Endodermal cell (in vitro differentiated cells): Measurements from ENCODE around the gene OR2C1. TPM values are rescaled to one million over a fixed set of nuclear protein-coding genes. Genes with fewer than 3 reads are reported as not detected.

Experiments
- DNase-seq: peaks from one replicate; pipeline ENCODE4 v3.0.0-alpha.2; 2017
- H3K27ac ChIP-seq: 2 replicates; pipeline ENCODE4 v1.5.1; 2013; ENCODE audit warnings: mild to moderate bottlenecking, low read depth, low read length, moderate library complexity
- H3K27me3 ChIP-seq: 2 replicates; pipeline ENCODE4 v1.6.1; 2013; ENCODE audit warnings: mild to moderate bottlenecking, low read length, moderate library complexity; ENCODE audit not compliant: insufficient read depth, control insufficient read depth, poor library complexity, severe bottlenecking
- H3K36me3 ChIP-seq: 2 replicates; pipeline ENCODE4 v1.7.0; 2013; ENCODE audit warnings: mild to moderate bottlenecking, low read length, moderate library complexity; ENCODE audit not compliant: control insufficient read depth, insufficient read depth
- H3K4me1 ChIP-seq: one replicate; pipeline ENCODE4 v1.7.0; 2013; ENCODE audit warnings: low read length; ENCODE audit not compliant: control insufficient read depth, insufficient read depth
- H3K4me3 ChIP-seq: 2 replicates; pipeline ENCODE4 v1.5.1; 2013; ENCODE audit warnings: mild to moderate bottlenecking, low read length, moderate library complexity
- H3K9ac ChIP-seq: 2 replicates; pipeline ENCODE4 v1.6.1; 2013; ENCODE audit warnings: mild to moderate bottlenecking, low read length, moderate library complexity; ENCODE audit not compliant: poor library complexity, severe bottlenecking; ENCODE audit errors: extremely low read depth
- H3K9me3 ChIP-seq: 2 replicates; pipeline ENCODE4 v1.6.1; 2013; ENCODE audit warnings: mild to moderate bottlenecking, low read length, moderate library complexity; ENCODE audit not compliant: control insufficient read depth
- H3K27ac Mint-ChIP-seq: 2 replicates; pipeline ENCODE4 v1.8.0; 2020; ENCODE audit warnings: mixed read lengths
- H3K27me3 Mint-ChIP-seq: 2 replicates; pipeline ENCODE4 v1.8.0; 2021; ENCODE audit warnings: mild to moderate bottlenecking, mixed read lengths; ENCODE audit not compliant: insufficient read depth
- H3K36me3 Mint-ChIP-seq: 2 replicates; pipeline ENCODE4 v1.8.0; 2020; ENCODE audit warnings: low read depth, mixed read lengths
- H3K4me1 Mint-ChIP-seq: 2 replicates; pipeline ENCODE4 v1.8.0; 2020; ENCODE audit warnings: mixed read lengths
- H3K4me3 Mint-ChIP-seq: 2 replicates; pipeline ENCODE4 v1.8.0; 2020; ENCODE audit warnings: mild to moderate bottlenecking, moderate library complexity, mixed read lengths
- H3K9me3 Mint-ChIP-seq: 2 replicates; pipeline ENCODE4 v1.8.0; 2020; ENCODE audit warnings: mild to moderate bottlenecking, mixed read lengths
- CTCF ChIP-seq: fragments of 200-600 bp; sonication (generic); conservative IDR thresholded peaks from 2 replicates; pipeline ENCODE4 v1.5.0; 2021; ENCODE audit warnings: antibody characterized with exemption, mild to moderate bottlenecking
- WGBS, 2 experiments: methylation state at CpG; one replicate each; pipeline versions ENCODE4 v1.1.5 to v1.1.7; 2013; ENCODE audit warnings: missing lambda C conversion rate in 2 of 2, mixed read lengths in 1 of 2; ENCODE audit not compliant: insufficient coverage in 1 of 2, insufficient read length in 1 of 2; 5-methylcytosine and 5-hydroxymethylcytosine counted together
- total RNA-seq, 2 donors: library from RNA; stranded (reverse); fragmentation: NEBNext Ultra II Directional in 1 of 2; extraction: Animal tissue kit (Norgen Biotek cat#: 25700) in 1 of 2; gene quantifications; 2 replicates in 1 of 2; 3 replicates in 1 of 2; pipeline ENCODE4 v1.2.1, GENCODE V29; 2021

OR2C1 gene
- total RNA-seq, 2 donors from 2014 or later, result not detected

DNA sequence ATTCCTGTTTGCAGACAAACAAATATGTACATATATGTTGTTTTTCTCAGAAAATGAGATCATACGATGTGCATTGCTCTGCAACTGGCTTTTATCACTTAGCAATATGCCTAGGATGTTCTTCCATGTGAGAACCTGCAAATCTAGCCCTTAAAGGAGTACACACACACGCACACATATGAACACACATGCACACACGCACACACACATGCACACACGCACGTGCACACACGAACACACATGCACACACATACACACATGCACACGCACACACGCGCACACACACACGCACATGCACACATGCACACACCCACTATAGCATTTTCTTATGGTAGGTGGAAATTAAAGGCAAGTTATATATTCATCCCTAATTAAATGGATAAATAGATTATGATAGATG, 8.1 kb upstream of the OR2C1 start:
- no peaks in the 10 kb centered on the region for H3K9me3 ChIP-seq
- no peak overlapping the region for H3K27ac ChIP-seq
- Mint-ChIP-seq H3K9me3 (peaks cover 14% of the 10 kb centered on the region), H3K4me1 (no peaks in the 10 kb centered on the region), H3K27ac (no peak overlapping the region), H3K4me3 (no peak overlapping the region), H3K27me3 (peaks cover 19% of the 10 kb centered on the region), H3K36me3 (no peaks in the 10 kb centered on the region)
- no peaks in the 10 kb centered on the region for H3K4me1 ChIP-seq
- no peaks in the 10 kb centered on the region for H3K36me3 ChIP-seq
- TF ChIP-seq CTCF, result no peak
- H3K4me3 ChIP-seq, result no peak overlapping the region
- H3K9ac ChIP-seq, result no peak overlapping the region
- WGBS, 2 experiments, result 63 to 91% methylated on average over 1 to 5 of the region's 10 CpGs
- DNase-seq, result no peak
- no peaks in the 10 kb centered on the region for H3K27me3 ChIP-seq

GRCh38 chr16:3348547-3349167, 7.0 kb upstream of the OR2C1 start:
- H3K9me3 ChIP-seq, result no peaks in the 10 kb centered on the region
- Mint-ChIP-seq H3K4me3 (no peak overlapping the region), H3K4me1 (no peaks in the 10 kb centered on the region), H3K27me3 (peaks cover 18% of the 10 kb centered on the region), H3K36me3 (no peaks in the 10 kb centered on the region), H3K9me3 (peaks cover 13% of the 10 kb centered on the region), H3K27ac (no peak overlapping the region)
- H3K27ac ChIP-seq, result no peak overlapping the region
- H3K36me3 ChIP-seq, result no peaks in the 10 kb centered on the region
- no peak for DNase-seq
- TF ChIP-seq CTCF, result no peak
- WGBS, 2 experiments, result 86 to 100% methylated on average over 1 to 3 of the region's 4 CpGs
- no peak overlapping the region for H3K4me3 ChIP-seq
- H3K27me3 ChIP-seq, result no peaks in the 10 kb centered on the region
- H3K9ac ChIP-seq, result no peak overlapping the region
- no peaks in the 10 kb centered on the region for H3K4me1 ChIP-seq

DNA sequence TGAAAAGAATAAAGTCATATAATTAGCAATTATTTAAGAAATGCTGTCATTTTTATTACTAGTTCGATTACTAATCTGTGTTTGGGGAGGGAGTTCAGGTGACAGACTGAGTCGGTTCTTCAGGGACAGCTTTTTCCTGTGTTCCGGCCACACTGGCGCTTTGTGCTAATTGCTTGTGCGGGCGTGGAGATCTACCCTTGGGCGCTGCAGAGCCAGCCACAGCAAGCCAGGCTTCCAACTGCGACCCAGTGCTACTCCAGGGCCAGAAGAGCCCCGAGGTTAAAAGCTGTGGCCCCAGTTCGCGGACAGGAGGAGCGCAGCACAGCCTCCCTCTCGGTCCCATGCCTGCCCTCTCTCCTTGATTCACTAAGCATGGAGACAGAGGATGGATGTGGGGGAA, 6.5 kb upstream of the OR2C1 start:
- Histone ChIP-seq H3K27me3 (no peaks in the 10 kb centered on the region), H3K9me3 (no peaks in the 10 kb centered on the region), H3K9ac (no peak overlapping the region), H3K27ac (no peak overlapping the region), H3K36me3 (no peaks in the 10 kb centered on the region), H3K4me3 (no peak overlapping the region), H3K4me1 (no peaks in the 10 kb centered on the region)
- no peak for TF ChIP-seq CTCF
- WGBS, 2 experiments, result 60 to 76% methylated on average over 1 to 13 of the region's 13 CpGs
- no peak overlapping the region for H3K27ac Mint-ChIP-seq
- H3K4me1 Mint-ChIP-seq, result no peaks in the 10 kb centered on the region
- H3K36me3 Mint-ChIP-seq, result no peaks in the 10 kb centered on the region
- H3K27me3 Mint-ChIP-seq, result peaks cover 21% of the 10 kb centered on the region
- no peak overlapping the region for H3K4me3 Mint-ChIP-seq
- H3K9me3 Mint-ChIP-seq, result peaks cover 18% of the 10 kb centered on the region
- no peak for DNase-seq
